ENCODE results near the gene NRXN2. TPM values are rescaled to one million over a fixed set of nuclear protein-coding genes. Genes with fewer than 3 reads are reported as not detected.

NRXN2 gene
- total RNA-seq, 2 donors from 2014 or later: 0.85 to 1.4 TPM

GRCh38 chr11:64694026-64694755, 28.8 kb downstream of the NRXN2 start:
- Histone ChIP-seq H3K27me3 (no peaks in the 10 kb centered on the region), H3K4me1 (peaks cover 0 to under 1% of the 10 kb centered on the region in 2 donors), H3K36me3 (no peaks in the 10 kb centered on the region), H3K9me3 (no peaks in the 10 kb centered on the region), H3K4me3 (no peak overlapping the region), H3K27ac (no peak overlapping the region)
- DNase-seq (ENCODE audit: low spot score): no peak
- TF ChIP-seq CTCF (IDR thresholded peaks at IDR 0.05): no peak

- Histone ChIP-seq H3K4me3 (no peak overlapping the region), H3K4me1 (peaks cover 0 to 14% of the 10 kb centered on the region in 2 donors), H3K9me3 (no peaks in the 10 kb centered on the region), H3K27ac (no peak overlapping the region), H3K36me3 (no peaks in the 10 kb centered on the region), H3K27me3 (no peaks in the 10 kb centered on the region)
- no peak for TF ChIP-seq CTCF (IDR thresholded peaks at IDR 0.05)
- DNase-seq (ENCODE audit: low spot score): no peak
These were observed 30.1 kb downstream of the NRXN2 start for GRCh38 chr11:64692764-64693331.

- H3K4me1 ChIP-seq: peaks cover 0 to 17% of the 10 kb centered on the region in 2 donors
- H3K36me3 ChIP-seq: no peaks in the 10 kb centered on the region
- H3K27me3 ChIP-seq: no peaks in the 10 kb centered on the region
- DNase-seq (ENCODE audit: low spot score): no peak
- no peaks in the 10 kb centered on the region for H3K9me3 ChIP-seq
- no peak overlapping the region for H3K27ac ChIP-seq
- H3K4me3 ChIP-seq: no peak overlapping the region
- no peak for TF ChIP-seq CTCF (IDR thresholded peaks at IDR 0.05)
These were observed 31.5 kb downstream of the NRXN2 start for GRCh38 chr11:64691543-64691942.

DNA sequence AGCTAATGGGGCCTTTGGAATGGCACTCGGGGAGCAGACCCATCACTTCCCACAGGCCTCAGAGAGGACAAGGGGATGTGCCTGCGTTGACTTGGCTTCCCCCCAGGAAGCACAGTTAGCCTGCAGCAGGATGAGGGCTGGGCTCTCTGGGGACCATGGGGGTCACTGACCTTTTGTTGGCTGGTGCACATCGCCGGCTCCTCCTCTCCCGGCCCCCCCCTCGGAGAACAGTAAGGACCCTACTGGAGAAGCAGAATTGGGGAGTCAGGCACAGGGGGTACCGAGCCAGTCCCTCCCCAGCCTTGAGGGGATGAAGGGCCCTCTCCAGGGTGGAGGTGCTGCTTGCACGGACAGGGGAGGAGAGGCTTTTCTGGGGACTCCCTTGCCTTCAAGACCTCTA, 32.8 kb downstream of the NRXN2 start:
- Histone ChIP-seq H3K4me1 (peaks cover 0 to 17% of the 10 kb centered on the region in 2 donors), H3K27ac (no peak overlapping the region), H3K9me3 (no peaks in the 10 kb centered on the region), H3K36me3 (no peaks in the 10 kb centered on the region), H3K27me3 (no peaks in the 10 kb centered on the region), H3K4me3 (no peak overlapping the region)
- no peak for DNase-seq (ENCODE audit: low spot score)
- no peak for TF ChIP-seq CTCF (IDR thresholded peaks at IDR 0.05)

GRCh38 chr11:64688534-64688982, 34.4 kb downstream of the NRXN2 start:
- peak; percentile 85 for DNase-seq (ENCODE audit: low spot score)
- TF ChIP-seq CTCF (IDR thresholded peaks at IDR 0.05): peak; percentile 86 to 94
- Histone ChIP-seq H3K4me1 (peaks cover 0 to 17% of the 10 kb centered on the region in 2 donors), H3K4me3 (peak overlapping the region; percentile 30 to 50), H3K27me3 (no peaks in the 10 kb centered on the region), H3K36me3 (no peaks in the 10 kb centered on the region), H3K9me3 (no peaks in the 10 kb centered on the region), H3K27ac (peak overlapping the region; percentile 49 to 70)

Data from right atrium auricular region (tissue), 2 donors.